HL-60 (cell line): ENCODE measurements around the gene SLC27A1.

Source experiments
- DNase-seq, 2 experiments: peaks; one replicate each; pipeline ENCODE4 v3.0.0-alpha.2; 2010 to 2020; ENCODE audit warnings: low read depth in 1 of 2, low spot score in 1 of 2
- H3K27ac ChIP-seq: fragments of 250-450 bp; sonication (Bioruptor Pico); replicated peaks from 2 replicates; pipeline ENCODE4 v1.5.1; 2020; ENCODE audit warnings: mild to moderate bottlenecking, moderate library complexity
- H3K27me3 ChIP-seq: fragments of 250-450 bp; sonication (Bioruptor Pico); 2 replicates; pipeline ENCODE4 v1.5.1; 2021; ENCODE audit warnings: mild to moderate bottlenecking, moderate library complexity; ENCODE audit not compliant: insufficient read depth, poor library complexity, severe bottlenecking
- H3K4me3 ChIP-seq: replicated peaks from 2 replicates; pipeline ENCODE4 v1.5.1; 2011; ENCODE audit warnings: mild to moderate bottlenecking, control low read depth, low read length; ENCODE audit not compliant: insufficient read depth
- GABPA ChIP-seq: IDR thresholded peaks from 2 replicates; pipeline ENCODE4 v1.6.1; 2012; ENCODE audit warnings: low read depth
- POLR2AphosphoS5 ChIP-seq: IDR thresholded peaks from 2 replicates; pipeline ENCODE4 v1.6.1; 2012; ENCODE audit warnings: low read depth
- SPI1 ChIP-seq: IDR thresholded peaks from 2 replicates; pipeline ENCODE4 v1.6.1; 2012; ENCODE audit warnings: low read depth, mild to moderate bottlenecking, borderline replicate concordance
- TF ChIP-seq, protein P1 (sequence below): IDR thresholded peaks from 2 replicates; pipeline ENCODE4 v1.6.1; 2012; ENCODE audit warnings: low read depth; ENCODE audit not compliant: insufficient replicate concordance
- TF ChIP-seq, protein P2 (sequence below): IDR thresholded peaks from one replicate; pipeline ENCODE4 v1.5.1; 2011; ENCODE audit warnings: low read length, control low read depth, inconsistent platforms; ENCODE audit not compliant: insufficient read depth

Gene SLC27A1

DNA sequence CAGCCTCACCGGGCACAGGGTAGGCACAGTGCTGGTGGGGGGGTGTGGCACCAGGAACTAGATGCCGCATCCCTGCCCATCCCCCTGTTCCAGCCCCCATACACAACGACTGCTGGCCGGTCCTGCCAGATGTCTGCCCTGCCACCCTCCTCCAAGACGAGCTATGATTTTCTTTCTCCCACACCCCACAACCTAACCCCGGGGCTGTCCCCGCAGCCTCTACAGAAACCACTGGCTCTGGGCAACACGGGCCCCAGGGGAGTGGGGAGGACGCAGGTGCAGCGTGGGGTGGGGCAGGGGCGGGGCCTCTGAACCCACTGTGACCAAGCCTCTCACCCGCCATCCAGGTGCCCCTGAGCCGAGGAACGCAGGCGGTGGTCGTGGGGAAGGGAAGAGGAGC lies 56.6 kb downstream of the SLC27A1 start:
- Histone ChIP-seq H3K4me3 (no peak overlapping the region), H3K27ac (no peak overlapping the region), H3K27me3 (no peaks in the 10 kb centered on the region)
- TF ChIP-seq, protein P1, sequence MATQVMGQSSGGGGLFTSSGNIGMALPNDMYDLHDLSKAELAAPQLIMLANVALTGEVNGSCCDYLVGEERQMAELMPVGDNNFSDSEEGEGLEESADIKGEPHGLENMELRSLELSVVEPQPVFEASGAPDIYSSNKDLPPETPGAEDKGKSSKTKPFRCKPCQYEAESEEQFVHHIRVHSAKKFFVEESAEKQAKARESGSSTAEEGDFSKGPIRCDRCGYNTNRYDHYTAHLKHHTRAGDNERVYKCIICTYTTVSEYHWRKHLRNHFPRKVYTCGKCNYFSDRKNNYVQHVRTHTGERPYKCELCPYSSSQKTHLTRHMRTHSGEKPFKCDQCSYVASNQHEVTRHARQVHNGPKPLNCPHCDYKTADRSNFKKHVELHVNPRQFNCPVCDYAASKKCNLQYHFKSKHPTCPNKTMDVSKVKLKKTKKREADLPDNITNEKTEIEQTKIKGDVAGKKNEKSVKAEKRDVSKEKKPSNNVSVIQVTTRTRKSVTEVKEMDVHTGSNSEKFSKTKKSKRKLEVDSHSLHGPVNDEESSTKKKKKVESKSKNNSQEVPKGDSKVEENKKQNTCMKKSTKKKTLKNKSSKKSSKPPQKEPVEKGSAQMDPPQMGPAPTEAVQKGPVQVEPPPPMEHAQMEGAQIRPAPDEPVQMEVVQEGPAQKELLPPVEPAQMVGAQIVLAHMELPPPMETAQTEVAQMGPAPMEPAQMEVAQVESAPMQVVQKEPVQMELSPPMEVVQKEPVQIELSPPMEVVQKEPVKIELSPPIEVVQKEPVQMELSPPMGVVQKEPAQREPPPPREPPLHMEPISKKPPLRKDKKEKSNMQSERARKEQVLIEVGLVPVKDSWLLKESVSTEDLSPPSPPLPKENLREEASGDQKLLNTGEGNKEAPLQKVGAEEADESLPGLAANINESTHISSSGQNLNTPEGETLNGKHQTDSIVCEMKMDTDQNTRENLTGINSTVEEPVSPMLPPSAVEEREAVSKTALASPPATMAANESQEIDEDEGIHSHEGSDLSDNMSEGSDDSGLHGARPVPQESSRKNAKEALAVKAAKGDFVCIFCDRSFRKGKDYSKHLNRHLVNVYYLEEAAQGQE, result no peak
- no peak for TF ChIP-seq GABPA
- DNase-seq, result no peak

DNA sequence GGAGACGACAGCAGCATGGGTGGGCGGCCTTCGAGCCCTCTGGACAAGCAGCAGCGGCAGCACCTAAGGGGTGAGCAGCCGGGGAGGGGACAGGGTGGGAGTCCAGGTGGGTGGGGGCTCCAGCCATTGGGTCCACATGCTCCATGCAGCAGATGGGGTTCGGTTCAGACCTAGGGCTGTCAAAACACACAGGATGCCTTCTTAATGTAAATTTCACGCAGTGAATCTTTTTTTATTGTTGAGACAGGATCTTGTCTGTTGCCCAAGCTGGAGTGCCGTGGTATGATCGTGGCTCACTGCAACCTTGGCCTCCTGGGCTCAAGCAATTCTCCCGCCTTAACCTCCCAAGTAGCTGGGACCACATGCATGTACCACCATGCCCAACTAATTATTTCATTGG lies 57.0 kb downstream of the SLC27A1 start:
- DNase-seq, result no peak
- TF ChIP-seq POLR2AphosphoS5, result no peak
- TF ChIP-seq GABPA, result no peak
- TF ChIP-seq, protein P2, sequence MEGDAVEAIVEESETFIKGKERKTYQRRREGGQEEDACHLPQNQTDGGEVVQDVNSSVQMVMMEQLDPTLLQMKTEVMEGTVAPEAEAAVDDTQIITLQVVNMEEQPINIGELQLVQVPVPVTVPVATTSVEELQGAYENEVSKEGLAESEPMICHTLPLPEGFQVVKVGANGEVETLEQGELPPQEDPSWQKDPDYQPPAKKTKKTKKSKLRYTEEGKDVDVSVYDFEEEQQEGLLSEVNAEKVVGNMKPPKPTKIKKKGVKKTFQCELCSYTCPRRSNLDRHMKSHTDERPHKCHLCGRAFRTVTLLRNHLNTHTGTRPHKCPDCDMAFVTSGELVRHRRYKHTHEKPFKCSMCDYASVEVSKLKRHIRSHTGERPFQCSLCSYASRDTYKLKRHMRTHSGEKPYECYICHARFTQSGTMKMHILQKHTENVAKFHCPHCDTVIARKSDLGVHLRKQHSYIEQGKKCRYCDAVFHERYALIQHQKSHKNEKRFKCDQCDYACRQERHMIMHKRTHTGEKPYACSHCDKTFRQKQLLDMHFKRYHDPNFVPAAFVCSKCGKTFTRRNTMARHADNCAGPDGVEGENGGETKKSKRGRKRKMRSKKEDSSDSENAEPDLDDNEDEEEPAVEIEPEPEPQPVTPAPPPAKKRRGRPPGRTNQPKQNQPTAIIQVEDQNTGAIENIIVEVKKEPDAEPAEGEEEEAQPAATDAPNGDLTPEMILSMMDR, result no peak
- TF ChIP-seq, protein P1, result no peak
- no peak for TF ChIP-seq SPI1
- Histone ChIP-seq H3K27me3 (no peaks in the 10 kb centered on the region), H3K27ac (no peak overlapping the region), H3K4me3 (no peak overlapping the region)

DNA sequence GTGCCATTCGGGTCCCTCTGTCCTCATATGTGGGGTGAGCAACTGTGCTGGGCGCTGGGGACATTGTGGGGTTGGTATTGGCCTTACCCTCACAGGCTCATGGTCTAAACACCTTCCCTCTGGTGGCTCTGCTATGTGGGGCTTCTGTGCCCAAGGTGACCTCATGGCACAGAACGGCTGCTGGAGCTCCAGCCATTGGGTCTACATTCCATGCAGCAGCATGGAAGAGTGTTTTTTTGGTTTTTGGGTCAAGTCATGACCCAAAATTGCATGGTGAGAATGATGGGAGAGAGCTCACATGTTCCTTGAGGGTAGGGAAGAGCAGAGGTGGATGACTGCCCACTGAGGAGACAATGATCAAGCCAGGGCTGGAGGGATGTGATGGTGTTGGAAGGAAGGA lies 58.3 kb downstream of the SLC27A1 start:
- no peak for TF ChIP-seq POLR2AphosphoS5
- TF ChIP-seq SPI1, result no peak
- no peak for TF ChIP-seq GABPA
- TF ChIP-seq, protein P2, result no peak
- TF ChIP-seq, protein P1, result no peak

More for the DNA sequence above, 58.3 kb downstream of the SLC27A1 start:
- Histone ChIP-seq H3K4me3 (no peak overlapping the region), H3K27ac (no peak overlapping the region), H3K27me3 (no peaks in the 10 kb centered on the region)
- DNase-seq, result no peak
